Liver (tissue), 3 donors: ENCODE data around the gene GTPBP6.

Source experiments
- ATF3 ChIP-seq: IDR thresholded peaks from 2 replicates; pipeline ENCODE4 v1.6.1; 2016; ENCODE audit warnings: antibody characterized with exemption
- CTCF ChIP-seq: fragments of 150-350 bp; IDR thresholded peaks from 2 replicates; pipeline ENCODE4 v1.5.1; 2017; ENCODE audit warnings: improper control_type of control experiment, low read depth, low read length; ENCODE audit not compliant: missing input control
- GABPA ChIP-seq, 2 donors: IDR thresholded peaks in 1 of 2; conservative IDR thresholded peaks in 1 of 2; 2 replicates each; pipeline ENCODE4 v1.6.1; 2016; ENCODE audit warnings: antibody characterized with exemption in 2 of 2, mild to moderate bottlenecking in 1 of 2, moderate library complexity in 1 of 2
- JUND ChIP-seq, 2 donors: IDR thresholded peaks; 2 replicates each; pipeline ENCODE4 v1.6.1; 2016; ENCODE audit warnings: antibody characterized with exemption in 2 of 2
- MAX ChIP-seq: IDR thresholded peaks from 2 replicates; pipeline ENCODE4 v1.6.1; 2016; ENCODE audit warnings: antibody characterized with exemption
- RAD21 ChIP-seq, 2 donors: IDR thresholded peaks; 2 replicates each; pipeline ENCODE4 v1.6.1; 2016; ENCODE audit warnings: antibody characterized with exemption in 2 of 2, mild to moderate bottlenecking in 2 of 2
- REST ChIP-seq: IDR thresholded peaks from 2 replicates; pipeline ENCODE4 v1.6.1; 2016; ENCODE audit warnings: antibody characterized with exemption, mild to moderate bottlenecking
- SP1 ChIP-seq: IDR thresholded peaks from 2 replicates; pipeline ENCODE4 v1.6.1; 2018; ENCODE audit warnings: antibody characterized with exemption, mild to moderate bottlenecking
- TAF1 ChIP-seq: conservative IDR thresholded peaks from 2 replicates; pipeline ENCODE4 v1.6.1; 2016; ENCODE audit warnings: antibody characterized with exemption, mild to moderate bottlenecking
- YY1 ChIP-seq: IDR thresholded peaks from 2 replicates; pipeline ENCODE4 v1.6.1; 2016; ENCODE audit warnings: antibody characterized with exemption, mild to moderate bottlenecking
- ZBTB33 ChIP-seq: IDR thresholded peaks from 2 replicates; pipeline ENCODE4 v1.6.1; 2016; ENCODE audit warnings: antibody characterized with exemption
- donor health status: healthy.
- donor health status: healthy.

- TF ChIP-seq CTCF: no peak
- TF ChIP-seq RAD21 (IDR thresholded peaks at IDR 0.05): no peak
- no peak for TF ChIP-seq ZBTB33
- TF ChIP-seq ATF3: no peak
- TF ChIP-seq SP1: no peak
- TF ChIP-seq TAF1: no peak
- no peak for TF ChIP-seq JUND (IDR thresholded peaks at IDR 0.05)
- no peak for TF ChIP-seq REST
- TF ChIP-seq YY1: no peak
- TF ChIP-seq MAX: no peak
- no peak for TF ChIP-seq GABPA (IDR thresholded peaks at IDR 0.05 in 1 of 2, conservative IDR thresholded peaks at IDR 0.05 in 1 of 2)
Observed at GRCh38 chrX:350534-351323, 32.1 kb upstream of the GTPBP6 start.
